PFSK-1 (cell line): ENCODE measurements around the gene CRX. TPM values are rescaled to one million over a fixed set of nuclear protein-coding genes. Genes with fewer than 3 reads are reported as not detected.

ENCODE experiments used
- FOXP2 ChIP-seq: optimal IDR thresholded peaks from 2 replicates; pipeline ENCODE3; 2011; ENCODE audit warnings: borderline replicate concordance, control low read depth, inconsistent platforms; ENCODE audit not compliant: insufficient read depth; ENCODE audit errors: extremely low read length, extremely low read depth
- POLR2AphosphoS5 ChIP-seq: IDR thresholded peaks from 2 replicates; pipeline ENCODE4 v1.6.1; 2012; ENCODE audit warnings: low read depth, mild to moderate bottlenecking, control low read depth, low read length, moderate library complexity
- REST ChIP-seq, 2 experiments: IDR thresholded peaks; 2 replicates each; pipeline versions ENCODE4 v1.6.1 to v1.8.0; 2011 to 2012; ENCODE audit warnings: low read depth in 2 of 2, low read length in 2 of 2, control low read depth in 1 of 2, inconsistent platforms in 1 of 2, mild to moderate bottlenecking in 1 of 2, moderate library complexity in 1 of 2; ENCODE audit not compliant: insufficient read depth in 1 of 2
- SIN3A ChIP-seq: IDR thresholded peaks from 2 replicates; pipeline ENCODE4 v1.6.1; 2012; ENCODE audit warnings: mild to moderate bottlenecking, low read length, moderate library complexity, borderline replicate concordance; ENCODE audit not compliant: insufficient read depth
- TAF1 ChIP-seq: IDR thresholded peaks from 2 replicates; pipeline ENCODE4 v1.6.1; 2012; ENCODE audit warnings: low read length, control low read depth, borderline replicate concordance; ENCODE audit not compliant: insufficient read depth
- polyA plus RNA-seq: library from polyadenylated mRNA; unstranded; fragments of >200 nt; gene quantifications from one replicate; pipeline ENCODE4 v1.2.1, GENCODE V29; 2012; ENCODE audit warnings: low read depth, missing spikeins; ENCODE audit not compliant: insufficient read length

CRX gene
- not detected for polyA plus RNA-seq

- TF ChIP-seq SIN3A, result no peak
- TF ChIP-seq POLR2AphosphoS5, result no peak
- TF ChIP-seq FOXP2, result no peak
- no peak for TF ChIP-seq TAF1
- no peak for TF ChIP-seq REST (IDR thresholded peaks at IDR 0.05; ENCODE audit: insufficient read depth in 1 of 2, low read depth in 2 of 2, low read length in 2 of 2)
Observed at GRCh38 chr19:47821460-47822020, at the start of gene CRX. CRX (plus strand) TSS chr19:47821937; CDS start chr19:47834444, 12,507 bp downstream.

- no peak for TF ChIP-seq TAF1
- no peak for TF ChIP-seq REST (IDR thresholded peaks at IDR 0.05; ENCODE audit: insufficient read depth in 1 of 2, low read depth in 2 of 2, low read length in 2 of 2)
- no peak for TF ChIP-seq POLR2AphosphoS5
- TF ChIP-seq FOXP2, result no peak
- no peak for TF ChIP-seq SIN3A
Observed at GRCh38 chr19:47776568-47776967, 45.2 kb upstream of the CRX start.

- TF ChIP-seq POLR2AphosphoS5, result peak; percentile 92
- TF ChIP-seq REST (IDR thresholded peaks at IDR 0.05; ENCODE audit: insufficient read depth in 1 of 2, low read depth in 2 of 2, low read length in 2 of 2), result no peak
- peak; percentile 92 for TF ChIP-seq TAF1
- peak; percentile 69 for TF ChIP-seq FOXP2
- TF ChIP-seq SIN3A, result no peak
Observed at GRCh38 chr19:47778049-47778953, 43.4 kb upstream of the CRX start, which contains the start of gene SELENOW. SELENOW (plus strand) TSS chr19:47778703; CDS start chr19:47778786, 83 bp downstream.

GRCh38 chr19:47778954-47779351 lies 42.8 kb upstream of the CRX start:
- TF ChIP-seq TAF1, result no peak
- TF ChIP-seq FOXP2, result no peak
- no peak for TF ChIP-seq POLR2AphosphoS5
- TF ChIP-seq REST (IDR thresholded peaks at IDR 0.05; ENCODE audit: insufficient read depth in 1 of 2, low read depth in 2 of 2, low read length in 2 of 2), result no peak
- TF ChIP-seq SIN3A, result no peak
